ENCODE measurements around the gene USP46.

USP46 gene

GRCh38 chr4:52600275-52600674 is 58.8 kb downstream of the USP46 start:
- no peak overlapping the region for H3K4me3 ChIP-seq (replicated peaks; ENCODE audit: insufficient read depth, low read length)
- DNase-seq (ENCODE audit: low read depth in 1 of 2, low spot score in 1 of 2): no peak
- H3K27me3 ChIP-seq (ENCODE audit: insufficient read depth, poor library complexity, severe bottlenecking): no peaks in the 10 kb centered on the region
- no peak for TF ChIP-seq GABPA (IDR thresholded peaks at IDR 0.05; ENCODE audit: low read depth)
- no peak for TF ChIP-seq REST (IDR thresholded peaks at IDR 0.05; ENCODE audit: insufficient replicate concordance, low read depth)
- no peak for TF ChIP-seq POLR2AphosphoS5 (IDR thresholded peaks at IDR 0.05; ENCODE audit: low read depth)
- TF ChIP-seq, protein P1, sequence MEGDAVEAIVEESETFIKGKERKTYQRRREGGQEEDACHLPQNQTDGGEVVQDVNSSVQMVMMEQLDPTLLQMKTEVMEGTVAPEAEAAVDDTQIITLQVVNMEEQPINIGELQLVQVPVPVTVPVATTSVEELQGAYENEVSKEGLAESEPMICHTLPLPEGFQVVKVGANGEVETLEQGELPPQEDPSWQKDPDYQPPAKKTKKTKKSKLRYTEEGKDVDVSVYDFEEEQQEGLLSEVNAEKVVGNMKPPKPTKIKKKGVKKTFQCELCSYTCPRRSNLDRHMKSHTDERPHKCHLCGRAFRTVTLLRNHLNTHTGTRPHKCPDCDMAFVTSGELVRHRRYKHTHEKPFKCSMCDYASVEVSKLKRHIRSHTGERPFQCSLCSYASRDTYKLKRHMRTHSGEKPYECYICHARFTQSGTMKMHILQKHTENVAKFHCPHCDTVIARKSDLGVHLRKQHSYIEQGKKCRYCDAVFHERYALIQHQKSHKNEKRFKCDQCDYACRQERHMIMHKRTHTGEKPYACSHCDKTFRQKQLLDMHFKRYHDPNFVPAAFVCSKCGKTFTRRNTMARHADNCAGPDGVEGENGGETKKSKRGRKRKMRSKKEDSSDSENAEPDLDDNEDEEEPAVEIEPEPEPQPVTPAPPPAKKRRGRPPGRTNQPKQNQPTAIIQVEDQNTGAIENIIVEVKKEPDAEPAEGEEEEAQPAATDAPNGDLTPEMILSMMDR (IDR thresholded peaks at IDR 0.05; ENCODE audit: insufficient read depth, low read length): no peak
- no peak for TF ChIP-seq SPI1 (IDR thresholded peaks at IDR 0.05; ENCODE audit: borderline replicate concordance, low read depth)
- H3K27ac ChIP-seq (replicated peaks): no peak overlapping the region

DNA sequence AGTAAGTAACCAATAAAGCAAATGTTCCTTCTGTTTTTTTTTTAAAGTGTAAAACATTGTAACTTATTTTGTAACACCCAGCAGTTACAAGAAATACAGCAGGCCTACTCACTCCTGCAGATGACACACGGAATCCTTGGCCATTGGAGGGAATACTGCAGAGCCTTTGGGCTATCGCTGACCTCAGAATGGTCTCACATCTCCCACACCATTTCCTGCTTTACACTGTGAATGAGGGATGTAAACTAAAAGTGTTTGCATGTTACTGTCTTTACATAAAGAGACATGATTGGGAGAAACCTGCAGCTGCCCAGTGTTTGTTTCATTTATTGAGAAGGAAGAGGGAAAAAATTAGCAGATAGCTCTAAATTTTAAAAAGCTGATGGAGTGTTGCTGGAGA is 64.1 kb downstream of the USP46 start:
- TF ChIP-seq GABPA (IDR thresholded peaks at IDR 0.05; ENCODE audit: low read depth) (no peak), SPI1 (IDR thresholded peaks at IDR 0.05; ENCODE audit: borderline replicate concordance, low read depth) (no peak), REST (IDR thresholded peaks at IDR 0.05; ENCODE audit: insufficient replicate concordance, low read depth) (no peak), POLR2AphosphoS5 (IDR thresholded peaks at IDR 0.05; ENCODE audit: low read depth) (no peak)
- TF ChIP-seq, protein P1 (IDR thresholded peaks at IDR 0.05; ENCODE audit: insufficient read depth, low read length): no peak
- DNase-seq (ENCODE audit: low read depth in 1 of 2, low spot score in 1 of 2): no peak
- H3K4me3 ChIP-seq (replicated peaks; ENCODE audit: insufficient read depth, low read length): no peak overlapping the region
- no peak overlapping the region for H3K27ac ChIP-seq (replicated peaks)
- H3K27me3 ChIP-seq (ENCODE audit: insufficient read depth, poor library complexity, severe bottlenecking): no peaks in the 10 kb centered on the region

DNA sequence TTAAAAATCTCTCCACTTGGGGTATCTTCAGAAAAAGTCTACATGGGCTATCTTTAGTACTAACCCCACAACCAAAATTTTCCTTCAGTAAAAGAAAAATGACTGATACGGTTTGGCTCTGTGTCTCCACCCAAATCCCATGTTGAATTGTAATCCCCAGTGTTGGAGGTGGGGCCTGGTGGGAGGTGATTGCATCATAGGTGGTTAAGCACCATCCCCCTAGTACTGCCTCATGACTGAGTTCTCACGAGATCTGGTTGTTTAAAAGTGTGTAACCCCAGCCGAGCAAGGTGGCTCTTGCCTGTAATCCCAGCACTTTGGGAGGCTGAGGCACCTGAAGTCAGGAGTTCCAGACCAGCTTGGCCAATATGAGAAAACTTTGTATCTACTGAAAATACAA is 66.8 kb downstream of the USP46 start:
- H3K27ac ChIP-seq (replicated peaks): no peak overlapping the region
- TF ChIP-seq POLR2AphosphoS5 (IDR thresholded peaks at IDR 0.05; ENCODE audit: low read depth) (no peak), SPI1 (IDR thresholded peaks at IDR 0.05; ENCODE audit: borderline replicate concordance, low read depth) (no peak), REST (IDR thresholded peaks at IDR 0.05; ENCODE audit: insufficient replicate concordance, low read depth) (no peak), GABPA (IDR thresholded peaks at IDR 0.05; ENCODE audit: low read depth) (no peak)
- TF ChIP-seq, protein P1 (IDR thresholded peaks at IDR 0.05; ENCODE audit: insufficient read depth, low read length): no peak
- H3K27me3 ChIP-seq (ENCODE audit: insufficient read depth, poor library complexity, severe bottlenecking): no peaks in the 10 kb centered on the region
- no peak for DNase-seq (ENCODE audit: low read depth in 1 of 2, low spot score in 1 of 2)
- no peak overlapping the region for H3K4me3 ChIP-seq (replicated peaks; ENCODE audit: insufficient read depth, low read length)

Measured in HL-60 (cell line).